Heart left ventricle (tissue), 16 donors: ENCODE data around the gene RNLS. TPM values are rescaled to one million over a fixed set of nuclear protein-coding genes. Genes with fewer than 3 reads are reported as not detected.
A peak's percentile ranks its signal among the peaks of the same experiment; 100 is the strongest.

ENCODE experiments used
- ATAC-seq, 4 donors: fragments of 200-7000 bp; cut with Tn5 transposase; one replicate each; pipeline ENCODE4 v1.9.1; 2020 to 2022; ENCODE audit warnings: moderate library complexity in 4 of 4, mild to moderate bottlenecking in 3 of 4, moderate number of reproducible peaks in 1 of 4
- DNase-seq, 5 donors: peaks; one replicate each; pipeline ENCODE4 v3.0.0-alpha.2; 2020
- H3K27ac ChIP-seq, 12 donors: fragments of 200-600 bp; sonication (generic) in 4 of 12; one replicate each; pipeline versions ENCODE4 v1.5.0 to v1.8.0; 2016 to 2022; ENCODE audit warnings: mild to moderate bottlenecking in 2 of 12
- H3K27me3 ChIP-seq, 9 donors: fragments of 200-600 bp; sonication (generic) in 2 of 9; one replicate each; pipeline versions ENCODE4 v1.5.1 to v1.8.0; 2016 to 2022; ENCODE audit warnings: mild to moderate bottlenecking in 3 of 9
- H3K36me3 ChIP-seq, 9 donors: fragments of 200-600 bp; sonication (generic) in 2 of 9; one replicate each; pipeline versions ENCODE4 v1.5.0 to v1.8.0; 2018 to 2022; ENCODE audit warnings: mild to moderate bottlenecking in 2 of 9
- H3K4me1 ChIP-seq, 12 donors: fragments of 200-600 bp; sonication (generic) in 4 of 12; one replicate each; pipeline versions ENCODE4 v1.5.0 to v1.8.0; 2016 to 2022; ENCODE audit warnings: mild to moderate bottlenecking in 3 of 12
- H3K4me3 ChIP-seq, 12 donors: fragments of 200-600 bp; sonication (generic) in 4 of 12; one replicate each; pipeline versions ENCODE4 v1.5.0 to v1.8.0; 2017 to 2022; ENCODE audit warnings: mild to moderate bottlenecking in 9 of 12, moderate library complexity in 4 of 12
- H3K9me3 ChIP-seq, 12 donors: fragments of 200-600 bp; sonication (generic) in 4 of 12; one replicate each; pipeline versions ENCODE4 v1.5.0 to v1.8.0; 2016 to 2022; ENCODE audit warnings: mild to moderate bottlenecking in 1 of 12
- POLR2A ChIP-seq, 2 donors: fragments of 450-650 bp; IDR thresholded peaks; one replicate each; pipeline ENCODE4 v1.6.1; 2017; ENCODE audit warnings: antibody characterized with exemption in 2 of 2, mild to moderate bottlenecking in 2 of 2, moderate library complexity in 2 of 2
- WGBS, 4 donors: extraction: QIAGEN DNeasy Blood & Tissue Kit in 2 of 4; methylation state at CpG; one replicate each; pipeline versions ENCODE4 v1.1.5 to v1.1.7; 2013 to 2018; 5-methylcytosine and 5-hydroxymethylcytosine counted together
- intact Hi-C, 10 donors: fragments of 100-400 bp; cut with DNase I; formaldehyde crosslinking; loops; one replicate each; pipeline versions ENCODE4 v1.11.1 to v1.14.2; 2022
- polyA plus RNA-seq, 2 donors: library from polyadenylated mRNA; stranded (reverse); fragments of 200-250 nt; gene quantifications; one replicate each; pipeline ENCODE4 v1.2.3, GENCODE V29; 2013
- total RNA-seq, 9 donors: library from RNA; depleted of rRNA in 2 of 9; stranded (reverse); fragments of >200 nt in 2 of 9; fragmentation: NEBNext Ultra II Directional in 3 of 9; extraction: Animal tissue kit (Norgen Biotek cat#: 25700) in 3 of 9; gene quantifications; one replicate each; pipeline versions ENCODE4 v1.1.0 to v1.2.4, GENCODE V29; 2016 to 2023
- TF ChIP-seq, protein P1 (sequence below), 12 donors: fragments of 200-600 bp; sonication (generic) in 4 of 12; IDR thresholded peaks; one replicate each; pipeline versions ENCODE4 v1.5.0 to v1.8.0; 2018 to 2022; ENCODE audit warnings: antibody characterized with exemption in 12 of 12, mild to moderate bottlenecking in 5 of 12
- donor health status: ischemic (EF 13 %, LVEDD 7.1; RV severe dilation, severe dysfunction).
- donor health status: healthy with polysubstance abuse.
- donor health status: DM: no; HTN: yes; CAD: no.
- donor health status: DM: no; HTN: no; CAD: no.
- donor health status: ischemic (EF 25% LVEDD 6.9; RV normal size, moderate dysfunction).
- donor health status: ischemic (EF 25% LVEDD 5.7; RV mildly dilated, moderate dysfunction).
- donor health status: healthy.
- donor health status: DM: yes; HTN: yes; CAD: no.
- donor health status: ischemic (EF 35%, LVEDD 5.7; RV mildly dilated, moderate dysfunction).
- donor health status: nonischemic (EF 11% LVEDD 7.7; RV severe dilation, severe dysfunction).
- donor health status: DM: yes; HTN: yes; CAD: no.
- donor health status: PGD.
- donor health status: ischemic (EF 29% LVEDD 5.4; RV normal size, mild dysfunction).
- donor health status: nonischemic (EF 23%, LVEDD 6.1; RV moderate dilation, normal function).

RNLS gene
- total and polyA plus RNA-seq, 11 donors = 6.6 to 30.7 (median 15.1) TPM

DNA sequence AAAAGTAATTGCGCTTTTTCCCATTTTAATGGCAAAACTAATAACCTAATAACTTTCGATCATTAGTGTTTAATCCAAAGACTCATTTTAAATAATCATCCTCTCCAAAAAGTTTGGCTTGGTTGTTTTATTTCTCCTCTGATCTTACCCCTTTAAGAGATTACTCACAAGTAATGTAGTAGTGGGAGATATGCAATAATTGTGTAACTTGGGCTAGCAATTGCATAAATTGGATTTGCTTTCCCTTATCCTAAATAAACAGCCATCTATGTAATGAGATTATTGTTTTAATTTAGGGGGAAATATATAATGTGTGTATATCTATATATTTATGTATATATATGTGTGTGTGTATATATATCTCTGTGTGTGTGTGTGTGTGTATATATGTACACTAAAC is 82.5 kb downstream of the RNLS start:
- H3K36me3 ChIP-seq = no peaks in the 10 kb centered on the region
- no peak for DNase-seq
- H3K4me3 ChIP-seq = no peak overlapping the region
- no peak for TF ChIP-seq POLR2A (IDR thresholded peaks at IDR 0.05)
- TF ChIP-seq, protein P1, sequence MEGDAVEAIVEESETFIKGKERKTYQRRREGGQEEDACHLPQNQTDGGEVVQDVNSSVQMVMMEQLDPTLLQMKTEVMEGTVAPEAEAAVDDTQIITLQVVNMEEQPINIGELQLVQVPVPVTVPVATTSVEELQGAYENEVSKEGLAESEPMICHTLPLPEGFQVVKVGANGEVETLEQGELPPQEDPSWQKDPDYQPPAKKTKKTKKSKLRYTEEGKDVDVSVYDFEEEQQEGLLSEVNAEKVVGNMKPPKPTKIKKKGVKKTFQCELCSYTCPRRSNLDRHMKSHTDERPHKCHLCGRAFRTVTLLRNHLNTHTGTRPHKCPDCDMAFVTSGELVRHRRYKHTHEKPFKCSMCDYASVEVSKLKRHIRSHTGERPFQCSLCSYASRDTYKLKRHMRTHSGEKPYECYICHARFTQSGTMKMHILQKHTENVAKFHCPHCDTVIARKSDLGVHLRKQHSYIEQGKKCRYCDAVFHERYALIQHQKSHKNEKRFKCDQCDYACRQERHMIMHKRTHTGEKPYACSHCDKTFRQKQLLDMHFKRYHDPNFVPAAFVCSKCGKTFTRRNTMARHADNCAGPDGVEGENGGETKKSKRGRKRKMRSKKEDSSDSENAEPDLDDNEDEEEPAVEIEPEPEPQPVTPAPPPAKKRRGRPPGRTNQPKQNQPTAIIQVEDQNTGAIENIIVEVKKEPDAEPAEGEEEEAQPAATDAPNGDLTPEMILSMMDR (IDR thresholded peaks at IDR 0.05) = no peak
- no peak overlapping the region for H3K27ac ChIP-seq
- 91 to 96% (median 95%) methylated on average over 2 of the region's 2 CpGs for WGBS, 4 donors
- H3K27me3 ChIP-seq = no peaks in the 10 kb centered on the region
- no peaks in the 10 kb centered on the region for H3K4me1 ChIP-seq
- intact Hi-C loops = no loop called here
- no peak for ATAC-seq
- H3K9me3 ChIP-seq = no peaks in the 10 kb centered on the region

DNA sequence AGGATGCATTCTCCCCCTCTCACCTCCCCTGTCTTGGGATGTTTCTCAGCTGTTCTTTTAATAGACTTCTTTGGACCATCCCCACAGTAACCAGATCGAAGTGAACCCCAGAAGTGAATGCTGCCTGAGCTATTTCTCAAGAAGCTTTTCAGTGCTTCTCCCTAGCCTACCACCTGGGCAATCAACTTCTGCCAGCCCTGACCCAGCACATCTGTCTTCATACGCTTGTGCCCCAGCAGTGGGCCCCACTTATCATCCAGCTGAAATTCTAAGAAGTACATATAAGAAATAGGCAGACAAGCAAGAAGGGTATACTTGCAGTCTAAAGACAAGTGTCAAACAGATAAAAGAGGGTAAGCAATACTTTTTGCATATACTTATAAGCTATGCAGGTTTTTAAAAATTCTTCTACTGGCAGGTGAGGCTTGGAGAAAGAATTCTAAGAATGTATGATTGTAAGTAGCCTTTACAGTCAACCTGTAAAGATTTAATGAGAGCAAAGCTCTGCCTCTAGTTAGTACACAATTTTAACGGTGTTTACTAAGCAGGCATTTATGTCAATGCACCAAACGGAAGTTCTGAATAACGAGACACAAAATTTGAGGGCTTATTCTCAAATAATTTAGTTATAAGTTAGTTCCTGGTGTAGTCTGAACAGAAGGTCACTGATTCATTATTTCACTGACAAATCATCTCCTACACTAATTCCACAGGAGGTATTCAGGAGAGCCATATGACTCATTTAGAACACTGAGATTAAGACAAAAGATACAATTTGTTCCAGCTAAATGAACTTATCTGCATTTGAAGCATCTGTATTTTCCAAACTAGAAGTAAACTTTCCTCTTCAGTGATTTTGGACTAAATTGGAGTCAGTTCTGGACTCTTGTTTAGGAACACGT is 83.3 kb downstream of the RNLS start:
- H3K9me3 ChIP-seq = no peaks in the 10 kb centered on the region
- DNase-seq = no peak
- intact Hi-C loops = no loop called here
- H3K36me3 ChIP-seq = no peaks in the 10 kb centered on the region
- H3K27me3 ChIP-seq = no peaks in the 10 kb centered on the region
- H3K4me1 ChIP-seq = no peaks in the 10 kb centered on the region
- no peak overlapping the region for H3K27ac ChIP-seq
- 80 to 84% (median 80%) methylated on average over 6 of the region's 6 CpGs for WGBS, 4 donors
- H3K4me3 ChIP-seq = no peak overlapping the region
- ATAC-seq = peak in 1 of 4 donors; percentile 54
- no peak for TF ChIP-seq POLR2A (IDR thresholded peaks at IDR 0.05)
- TF ChIP-seq, protein P1 (IDR thresholded peaks at IDR 0.05) = no peak

DNA sequence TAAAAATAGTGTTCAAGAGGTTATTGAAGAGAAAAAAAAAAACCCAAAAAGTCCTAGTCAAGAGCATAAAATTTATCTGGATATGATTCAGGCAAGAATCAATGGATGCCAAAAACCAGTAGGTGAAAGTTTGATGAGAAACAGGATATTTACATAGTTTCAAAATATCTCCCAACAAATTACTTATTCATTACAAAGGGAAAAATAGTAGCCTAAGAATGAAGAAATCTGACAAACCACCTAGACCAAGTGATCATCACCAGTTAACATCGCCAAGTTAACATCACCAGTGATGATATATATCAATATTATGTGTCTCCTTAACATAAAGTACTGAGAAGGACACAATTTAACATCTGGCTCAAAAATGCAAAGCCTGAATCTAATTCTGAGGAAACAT is 85.2 kb downstream of the RNLS start:
- no peak overlapping the region for H3K27ac ChIP-seq
- intact Hi-C loops = no loop called here
- no peak for TF ChIP-seq POLR2A (IDR thresholded peaks at IDR 0.05)
- H3K36me3 ChIP-seq = no peaks in the 10 kb centered on the region
- no peak overlapping the region for H3K4me3 ChIP-seq
- H3K9me3 ChIP-seq = no peaks in the 10 kb centered on the region
- H3K4me1 ChIP-seq = peaks cover 0 to 9% (median 0%) of the 10 kb centered on the region in 12 donors
- 92 to 96% (median 94%) methylated on average over 1 of the region's 1 CpG for WGBS, 4 donors
- DNase-seq = no peak
- no peaks in the 10 kb centered on the region for H3K27me3 ChIP-seq
- no peak for ATAC-seq

DNA sequence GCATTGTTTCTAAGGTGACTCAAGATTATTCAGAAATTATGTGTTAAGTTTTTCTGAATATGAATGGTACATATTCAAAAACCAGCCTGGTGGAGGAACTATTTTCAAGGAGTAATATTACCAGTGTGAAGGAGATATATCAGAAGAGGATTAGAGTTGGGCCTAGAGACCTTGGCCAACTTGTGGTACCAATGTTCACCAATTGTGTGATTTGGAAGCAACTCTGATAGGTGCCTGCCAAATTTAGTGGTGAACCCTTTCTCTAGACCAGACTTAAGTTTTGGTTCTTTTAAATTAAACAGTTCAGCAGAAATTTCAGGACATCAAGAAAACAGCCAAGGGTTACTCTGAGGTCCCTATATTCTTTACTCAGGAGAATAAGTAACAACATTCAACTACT is 88.6 kb downstream of the RNLS start:
- no peaks in the 10 kb centered on the region for H3K36me3 ChIP-seq
- H3K4me3 ChIP-seq = no peak overlapping the region
- intact Hi-C loops = no loop called here
- H3K27me3 ChIP-seq = no peaks in the 10 kb centered on the region
- H3K9me3 ChIP-seq = no peaks in the 10 kb centered on the region
- ATAC-seq = no peak
- no peak for TF ChIP-seq POLR2A (IDR thresholded peaks at IDR 0.05)
- TF ChIP-seq, protein P1 (IDR thresholded peaks at IDR 0.05) = no peak
- H3K27ac ChIP-seq = no peak overlapping the region
- peaks cover 0 to 9% (median 0%) of the 10 kb centered on the region in 12 donors for H3K4me1 ChIP-seq
- no peak for DNase-seq
